T47D (cell line): ENCODE measurements around the gene TMEM72.

Source experiments
- DNase-seq, 2 experiments: peaks; one replicate each; pipeline versions ENCODE4 v3.0.0 to v3.0.0-alpha.2; 2011 to 2012; ENCODE audit warnings: low read depth in 1 of 2, low spot score in 1 of 2
- JUND ChIP-seq: IDR thresholded peaks from 2 replicates; pipeline ENCODE4 v1.6.1; 2012; ENCODE audit warnings: low read depth
- in situ Hi-C: cut with HindIII; loops from 2 replicates; pipeline ENCODE4 v1.10.0; 2016; ENCODE audit warnings: low sequenced_read_pairs, low pct_unique_long_range_greater_than_20kb

TMEM72 gene

GRCh38 chr10:44934416-44935200 is 23.5 kb downstream of the TMEM72 start:
- in situ Hi-C loops = no loop called here
- no peak for TF ChIP-seq JUND
- no peak for DNase-seq

GRCh38 chr10:44935201-44935965 is 24.2 kb downstream of the TMEM72 start:
- TF ChIP-seq JUND = no peak
- no peak for DNase-seq
- in situ Hi-C loops = no loop called here

GRCh38 chr10:44935966-44936295 is 24.8 kb downstream of the TMEM72 start:
- DNase-seq = no peak
- in situ Hi-C loops = no loop called here
- no peak for TF ChIP-seq JUND

- in situ Hi-C loops = no loop called here
- DNase-seq = no peak
- TF ChIP-seq JUND = no peak
Observed at GRCh38 chr10:44936314-44936975, 25.3 kb downstream of the TMEM72 start.

GRCh38 chr10:44937196-44938005 is 26.3 kb downstream of the TMEM72 start:
- no peak for DNase-seq
- in situ Hi-C loops = no loop called here
- TF ChIP-seq JUND = no peak

GRCh38 chr10:44938956-44939355 is 27.8 kb downstream of the TMEM72 start:
- TF ChIP-seq JUND = no peak
- no peak for DNase-seq
- in situ Hi-C loops = no loop called here

- no peak for DNase-seq
Observed at GRCh38 chr10:44939691-44940401, 28.7 kb downstream of the TMEM72 start.

GRCh38 chr10:44944354-44944753 is 33.2 kb downstream of the TMEM72 start:
- in situ Hi-C loops = no loop called here
- no peak for TF ChIP-seq JUND
- DNase-seq = no peak

More at GRCh38 chr10:44939691-44940401, 28.7 kb downstream of the TMEM72 start:
- TF ChIP-seq JUND = no peak
- in situ Hi-C loops = no loop called here

GRCh38 chr10:44946205-44946604 is 35.1 kb downstream of the TMEM72 start:
- TF ChIP-seq JUND = no peak
- no peak for DNase-seq
- in situ Hi-C loops = no loop called here

GRCh38 chr10:44947371-44948152 is 36.4 kb downstream of the TMEM72 start:
- in situ Hi-C loops = no loop called here
- no peak for TF ChIP-seq JUND
- DNase-seq = no peak

- no peak for DNase-seq
- in situ Hi-C loops = no loop called here
- TF ChIP-seq JUND = no peak
Observed at GRCh38 chr10:44948642-44949041, 37.5 kb downstream of the TMEM72 start.
